Activated CD4-positive, alpha-beta memory T cell treated with anti-CD3 and anti-CD28 coated beads, Interleukin-2, amount 10 ng/mL, durations not matched to agents 7 days and 5 days (primary cell): ENCODE data around the gene PSRC1. TPM values are rescaled to one million over a fixed set of nuclear protein-coding genes. Genes with fewer than 3 reads are reported as not detected.

ENCODE experiments used
- CTCF ChIA-PET: fragments of 350-600 bp; sonication (Branson Sonifier 250); formaldehyde crosslinking; loops from one replicate; lab custom pipeline; 2021; ENCODE audit warnings: antibody characterized with exemption, inconsistent platforms; lab: Charles Lee
- POLR2A ChIA-PET: fragments of 350-600 bp; sonication (Branson Sonifier 250); formaldehyde crosslinking; loops from one replicate; lab custom pipeline; 2021; ENCODE audit warnings: antibody characterized with exemption; lab: Charles Lee
- DNase-seq: peaks from one replicate; pipeline ENCODE4 v3.0.0-alpha.2; 2020
- H3K27ac Mint-ChIP-seq: one replicate; pipeline ENCODE4 v1.8.0; 2021; ENCODE audit warnings: mild to moderate bottlenecking, mixed read lengths
- H3K27me3 Mint-ChIP-seq: one replicate; pipeline ENCODE4 v1.8.0; 2021; ENCODE audit warnings: mixed read lengths
- H3K36me3 Mint-ChIP-seq: one replicate; pipeline ENCODE4 v1.8.0; 2021; ENCODE audit warnings: low read depth, mixed read lengths
- H3K4me1 Mint-ChIP-seq: one replicate; pipeline ENCODE4 v1.8.0; 2021; ENCODE audit warnings: mixed read lengths
- H3K4me3 Mint-ChIP-seq: one replicate; pipeline ENCODE4 v1.8.0; 2021; ENCODE audit warnings: mild to moderate bottlenecking, mixed read lengths
- H3K9me3 Mint-ChIP-seq: one replicate; pipeline ENCODE4 v1.8.0; 2021; ENCODE audit warnings: mixed read lengths
- total RNA-seq, 2 experiments: library from RNA; stranded (reverse); gene quantifications; one replicate each; pipeline ENCODE4 v1.2.3, GENCODE V29; 2021

Gene PSRC1
- total RNA-seq, 2 experiments from 2014 or later = 27.0 to 28.7 TPM

GRCh38 chr1:109274533-109275476 is 8.1 kb downstream of the PSRC1 start:
- ChIA-PET CTCF (interaction anchor here (5.3 kb wide), 1 partner anchor 125 kb away, joined by 144 read pairs; the partner anchor contains the start of gene SORT1), POLR2A (no interaction called here)
- H3K4me1 Mint-ChIP-seq = peaks cover 20% of the 10 kb centered on the region
- H3K9me3 Mint-ChIP-seq = no peaks in the 10 kb centered on the region
- H3K27ac Mint-ChIP-seq = no peak overlapping the region
- no peak for DNase-seq
- no peak overlapping the region for H3K4me3 Mint-ChIP-seq
- H3K36me3 Mint-ChIP-seq = peaks cover 11% of the 10 kb centered on the region
- H3K27me3 Mint-ChIP-seq = no peaks in the 10 kb centered on the region

GRCh38 chr1:109273570-109274288 is 9.2 kb downstream of the PSRC1 start:
- Mint-ChIP-seq H3K36me3 (peaks cover 4% of the 10 kb centered on the region), H3K9me3 (no peaks in the 10 kb centered on the region), H3K27me3 (no peaks in the 10 kb centered on the region), H3K27ac (no peak overlapping the region), H3K4me3 (no peak overlapping the region), H3K4me1 (peaks cover 20% of the 10 kb centered on the region)
- ChIA-PET POLR2A (no interaction called here), CTCF (no interaction called here)
- no peak for DNase-seq

GRCh38 chr1:109272831-109273547 is 10.0 kb downstream of the PSRC1 start:
- Mint-ChIP-seq H3K27ac (no peak overlapping the region), H3K9me3 (no peaks in the 10 kb centered on the region)

GRCh38 chr1:109272021-109272799 is 10.7 kb downstream of the PSRC1 start:
- POLR2A ChIA-PET = no interaction called here
- no peaks in the 10 kb centered on the region for H3K36me3 Mint-ChIP-seq
- H3K4me1 Mint-ChIP-seq = peaks cover 15% of the 10 kb centered on the region
- H3K27ac Mint-ChIP-seq = no peak overlapping the region
- H3K9me3 Mint-ChIP-seq = no peaks in the 10 kb centered on the region
- CTCF ChIA-PET = no interaction called here
- DNase-seq = no peak
- no peak overlapping the region for H3K4me3 Mint-ChIP-seq
- H3K27me3 Mint-ChIP-seq = no peaks in the 10 kb centered on the region

More at GRCh38 chr1:109272831-109273547, 10.0 kb downstream of the PSRC1 start:
- POLR2A ChIA-PET = no interaction called here
- peaks cover under 1% of the 10 kb centered on the region for H3K36me3 Mint-ChIP-seq
- no peaks in the 10 kb centered on the region for H3K27me3 Mint-ChIP-seq
- no peak overlapping the region for H3K4me3 Mint-ChIP-seq
- CTCF ChIA-PET = no interaction called here
- DNase-seq = no peak
- H3K4me1 Mint-ChIP-seq = peaks cover 19% of the 10 kb centered on the region

- ChIA-PET POLR2A (no interaction called here), CTCF (no interaction called here)
- peaks cover 12% of the 10 kb centered on the region for H3K4me1 Mint-ChIP-seq
- DNase-seq = no peak
- no peak overlapping the region for H3K27ac Mint-ChIP-seq
- no peak overlapping the region for H3K4me3 Mint-ChIP-seq
- H3K36me3 Mint-ChIP-seq = no peaks in the 10 kb centered on the region
- H3K9me3 Mint-ChIP-seq = no peaks in the 10 kb centered on the region
- H3K27me3 Mint-ChIP-seq = no peaks in the 10 kb centered on the region
Observed at GRCh38 chr1:109271458-109271857, 11.5 kb downstream of the PSRC1 start.

- no peak overlapping the region for H3K27ac Mint-ChIP-seq
- H3K9me3 Mint-ChIP-seq = no peaks in the 10 kb centered on the region
- H3K36me3 Mint-ChIP-seq = no peaks in the 10 kb centered on the region
- H3K4me1 Mint-ChIP-seq = peaks cover 12% of the 10 kb centered on the region
- CTCF ChIA-PET = no interaction called here
- H3K4me3 Mint-ChIP-seq = no peak overlapping the region
- H3K27me3 Mint-ChIP-seq = no peaks in the 10 kb centered on the region
- POLR2A ChIA-PET = no interaction called here
- DNase-seq = no peak
Observed at GRCh38 chr1:109270623-109271317, 12.2 kb downstream of the PSRC1 start.

- H3K4me1 Mint-ChIP-seq = peaks cover 7% of the 10 kb centered on the region
- H3K9me3 Mint-ChIP-seq = no peaks in the 10 kb centered on the region
- ChIA-PET CTCF (no interaction called here), POLR2A (no interaction called here)
- no peaks in the 10 kb centered on the region for H3K27me3 Mint-ChIP-seq
- no peak overlapping the region for H3K27ac Mint-ChIP-seq
- H3K36me3 Mint-ChIP-seq = no peaks in the 10 kb centered on the region
- DNase-seq = no peak
- no peak overlapping the region for H3K4me3 Mint-ChIP-seq
Observed at GRCh38 chr1:109269981-109270622, 12.8 kb downstream of the PSRC1 start.

GRCh38 chr1:109269212-109269980 is 13.5 kb downstream of the PSRC1 start:
- Mint-ChIP-seq H3K4me1 (peaks cover 3% of the 10 kb centered on the region), H3K36me3 (no peaks in the 10 kb centered on the region), H3K9me3 (no peaks in the 10 kb centered on the region), H3K27me3 (no peaks in the 10 kb centered on the region), H3K27ac (no peak overlapping the region), H3K4me3 (no peak overlapping the region)
- POLR2A ChIA-PET = no interaction called here
- no peak for DNase-seq
- CTCF ChIA-PET = no interaction called here

GRCh38 chr1:109268431-109269211 is 14.3 kb downstream of the PSRC1 start:
- no peak for DNase-seq
- ChIA-PET POLR2A (no interaction called here), CTCF (interaction anchor here (0.7 to 0.9 kb wide), 2 partner anchors 14 to 130 kb away, joined by 3 read pairs; partner anchors contain the start of gene PSRC1)
- no peaks in the 10 kb centered on the region for H3K9me3 Mint-ChIP-seq
- no peak overlapping the region for H3K4me3 Mint-ChIP-seq
- no peaks in the 10 kb centered on the region for H3K4me1 Mint-ChIP-seq
- H3K27me3 Mint-ChIP-seq = no peaks in the 10 kb centered on the region
- H3K36me3 Mint-ChIP-seq = no peaks in the 10 kb centered on the region
- no peak overlapping the region for H3K27ac Mint-ChIP-seq

GRCh38 chr1:109267743-109268300 is 15.1 kb downstream of the PSRC1 start:
- Mint-ChIP-seq H3K9me3 (no peaks in the 10 kb centered on the region), H3K4me1 (peaks cover 2% of the 10 kb centered on the region), H3K27me3 (no peaks in the 10 kb centered on the region), H3K4me3 (no peak overlapping the region), H3K27ac (no peak overlapping the region), H3K36me3 (no peaks in the 10 kb centered on the region)
- ChIA-PET CTCF (interaction anchor here (0.6 to 0.9 kb wide), 3 partner anchors 15 to 436 kb away, joined by 3 to 5 read pairs (median 3); partner anchors contain the start of gene PSRC1), POLR2A (interaction anchor here (1.1 kb wide), 1 partner anchor 131 kb away, joined by 4 read pairs; no protein-coding TSS in a partner anchor)
- no peak for DNase-seq
